ENCODE results near the gene UTP25.
"Not testable (repeated sequence)": the region's sequence is repeated elsewhere in the genome, so short reads cannot be mapped to it uniquely, and the experiment has no call there.

The UTP25 gene

GRCh38 chr1:209883341-209883971 is 55.7 kb downstream of the UTP25 start:
- H3K4me3 ChIP-seq (replicated peaks; ENCODE audit: low read depth, low read length), result no peak overlapping the region
- DNase-seq (ENCODE audit: extremely low read depth, low read depth), result no peak
- no peak for TF ChIP-seq CTCF (IDR thresholded peaks at IDR 0.05; ENCODE audit: low read depth, low read length, missing control alignments)

GRCh38 chr1:209884249-209884648 is 56.5 kb downstream of the UTP25 start:
- no peak for DNase-seq (ENCODE audit: extremely low read depth, low read depth)
- TF ChIP-seq CTCF (IDR thresholded peaks at IDR 0.05; ENCODE audit: low read depth, low read length, missing control alignments), result no peak
- no peak overlapping the region for H3K4me3 ChIP-seq (replicated peaks; ENCODE audit: low read depth, low read length)

GRCh38 chr1:209884665-209885117 is 56.9 kb downstream of the UTP25 start:
- DNase-seq (ENCODE audit: extremely low read depth, low read depth), result peak; percentile 88
- no peak for TF ChIP-seq CTCF (IDR thresholded peaks at IDR 0.05; ENCODE audit: low read depth, low read length, missing control alignments)
- no peak overlapping the region for H3K4me3 ChIP-seq (replicated peaks; ENCODE audit: low read depth, low read length)

DNA sequence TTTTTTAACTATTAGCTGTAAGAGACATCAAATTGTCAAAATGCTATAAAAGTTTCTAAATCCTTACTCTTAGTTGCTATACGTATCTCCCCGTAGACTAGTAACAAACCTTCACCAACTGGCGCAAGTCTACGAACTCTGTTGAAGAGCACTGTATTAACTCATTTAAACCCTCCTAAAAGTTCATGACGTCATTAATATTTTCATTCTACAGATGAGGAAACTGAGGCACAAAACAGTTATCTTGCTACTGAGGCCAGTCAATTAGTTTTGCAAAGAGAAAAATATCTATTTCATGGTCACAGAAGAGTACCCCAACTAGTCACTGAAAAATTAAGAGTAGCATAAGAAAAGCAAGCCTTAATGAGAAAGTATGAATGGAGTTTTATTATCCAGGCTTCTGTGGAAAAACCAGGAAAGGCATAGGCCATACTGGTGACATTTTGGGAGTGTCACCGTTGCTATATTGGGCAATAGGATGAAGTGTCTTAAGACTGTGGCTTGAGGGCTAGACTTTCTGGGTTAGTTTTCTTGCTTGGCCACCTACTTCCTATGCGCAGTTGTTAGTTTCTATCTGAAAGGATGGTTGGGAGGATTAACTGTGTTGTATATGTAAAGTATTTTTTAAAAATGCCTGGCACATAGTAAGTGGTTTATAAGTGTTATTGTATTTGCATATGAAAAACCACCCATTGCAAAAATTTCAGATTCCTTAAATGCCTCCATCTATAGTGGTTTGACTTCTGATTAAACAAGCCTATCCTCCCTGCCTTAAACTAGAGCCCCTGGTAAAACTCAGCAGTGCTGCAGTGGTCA is 57.8 kb downstream of the UTP25 start:
- TF ChIP-seq CTCF (IDR thresholded peaks at IDR 0.05; ENCODE audit: low read depth, low read length, missing control alignments), result no peak
- no peak for DNase-seq (ENCODE audit: extremely low read depth, low read depth)
- H3K4me3 ChIP-seq (replicated peaks; ENCODE audit: low read depth, low read length), result no peak overlapping the region

- no peak for DNase-seq (ENCODE audit: extremely low read depth, low read depth)
- H3K4me3 ChIP-seq (replicated peaks; ENCODE audit: low read depth, low read length), result no peak overlapping the region
- no peak for TF ChIP-seq CTCF (IDR thresholded peaks at IDR 0.05; ENCODE audit: low read depth, low read length, missing control alignments)
Observed at GRCh38 chr1:209886219-209886536, 58.4 kb downstream of the UTP25 start.

DNA sequence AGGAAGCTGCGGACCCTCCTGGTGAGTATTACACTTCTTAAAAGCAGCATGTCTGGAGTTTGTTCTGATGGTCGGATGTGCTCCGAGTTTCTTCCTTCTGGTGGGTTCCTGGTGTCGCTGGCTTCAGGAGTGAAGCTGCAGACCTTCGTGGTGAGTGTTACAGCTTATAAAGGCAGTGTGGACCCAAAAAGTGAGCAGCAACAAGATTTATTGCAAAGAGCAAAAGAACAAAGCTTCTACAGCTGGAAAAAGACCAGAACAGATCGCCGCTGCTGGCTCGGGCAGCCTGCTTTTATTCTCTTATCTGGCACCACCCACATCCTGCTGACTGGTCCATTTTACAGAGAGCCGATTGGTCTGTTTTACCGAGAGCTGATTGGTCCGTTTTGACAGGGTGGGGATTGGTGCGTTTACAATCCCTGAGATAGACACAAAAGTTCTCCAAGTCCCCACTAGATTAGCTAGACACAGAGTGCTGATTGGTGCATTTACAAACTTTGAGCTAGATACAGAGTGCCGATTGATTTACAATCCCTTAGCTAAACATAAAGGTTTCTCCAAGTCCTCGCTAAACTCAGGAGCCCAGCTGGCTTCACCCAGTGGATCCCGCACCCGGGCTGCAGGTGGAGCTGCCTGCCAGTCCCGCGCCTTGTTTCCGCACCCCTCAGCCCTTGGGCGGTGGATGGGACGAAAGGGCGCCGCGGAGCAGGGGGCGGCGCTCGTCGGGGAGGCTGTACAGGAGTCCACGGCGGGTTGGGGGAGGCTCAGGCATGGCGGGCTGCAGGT is 60.7 kb downstream of the UTP25 start:
- H3K4me3 ChIP-seq (replicated peaks; ENCODE audit: low read depth, low read length); DNase-seq (ENCODE audit: extremely low read depth, low read depth): not testable (repeated sequence)

- DNase-seq (ENCODE audit: extremely low read depth, low read depth), result no peak
- no peak for TF ChIP-seq CTCF (IDR thresholded peaks at IDR 0.05; ENCODE audit: low read depth, low read length, missing control alignments)
- no peak overlapping the region for H3K4me3 ChIP-seq (replicated peaks; ENCODE audit: low read depth, low read length)
Observed at GRCh38 chr1:209889077-209889418, 61.3 kb downstream of the UTP25 start.
